GM19099 (cell line): ENCODE results near the gene RIPOR1.

Experiments
- POLR2A ChIP-seq: IDR thresholded peaks from 3 replicates; pipeline ENCODE4 v1.6.1; 2011; ENCODE audit warnings: low read depth; ENCODE audit not compliant: insufficient read length; ENCODE audit errors: extremely low read depth

Gene RIPOR1

DNA sequence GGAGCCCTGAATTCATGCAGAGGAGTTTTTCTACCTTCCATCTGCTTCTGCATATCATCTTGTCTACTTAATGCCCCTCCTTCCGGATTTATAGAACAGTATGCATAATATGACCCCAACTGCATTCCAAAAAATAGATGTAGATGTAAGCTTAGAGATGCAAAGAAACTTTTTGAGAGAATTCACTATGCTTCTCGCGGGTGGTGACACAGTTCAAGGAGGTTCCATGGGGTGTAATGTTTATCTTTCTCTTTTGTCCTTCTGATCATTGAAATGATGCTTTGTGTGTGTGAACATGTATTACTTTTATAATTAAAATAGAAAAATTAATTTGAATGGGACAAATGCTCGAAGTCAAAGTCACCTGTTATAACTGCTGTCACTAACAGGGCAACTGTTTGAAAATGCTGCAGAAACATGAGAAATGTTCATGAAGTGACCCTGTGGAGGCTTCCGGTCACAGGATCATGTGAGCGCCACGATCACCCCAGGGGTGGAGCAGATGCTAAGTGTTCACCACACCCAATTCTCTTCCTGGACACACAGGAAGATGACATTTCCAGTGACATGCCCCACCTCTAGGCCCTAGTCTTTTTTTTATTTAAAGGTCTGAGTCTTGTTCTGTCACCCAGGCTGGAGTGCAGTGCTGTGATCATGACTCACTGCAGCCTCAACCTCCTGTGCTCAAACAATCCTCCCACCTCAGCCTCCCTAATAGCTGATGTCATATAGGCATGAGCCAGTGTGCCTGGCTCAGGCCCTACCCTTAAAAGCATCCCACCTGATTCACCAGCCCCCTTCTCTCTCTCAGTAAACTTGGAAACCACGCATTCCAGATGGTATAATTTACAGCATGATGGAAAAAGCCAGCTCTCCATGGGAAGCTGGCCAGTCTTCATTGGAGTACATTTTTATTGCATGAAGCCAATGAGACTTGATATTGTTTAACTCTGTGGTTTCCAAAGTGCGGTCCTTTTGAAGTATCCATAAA lies 24.3 kb upstream of the RIPOR1 start:
- TF ChIP-seq POLR2A, result no peak

- no peak for TF ChIP-seq POLR2A
Observed at GRCh38 chr16:67506468-67506867, 22.2 kb upstream of the RIPOR1 start.

DNA sequence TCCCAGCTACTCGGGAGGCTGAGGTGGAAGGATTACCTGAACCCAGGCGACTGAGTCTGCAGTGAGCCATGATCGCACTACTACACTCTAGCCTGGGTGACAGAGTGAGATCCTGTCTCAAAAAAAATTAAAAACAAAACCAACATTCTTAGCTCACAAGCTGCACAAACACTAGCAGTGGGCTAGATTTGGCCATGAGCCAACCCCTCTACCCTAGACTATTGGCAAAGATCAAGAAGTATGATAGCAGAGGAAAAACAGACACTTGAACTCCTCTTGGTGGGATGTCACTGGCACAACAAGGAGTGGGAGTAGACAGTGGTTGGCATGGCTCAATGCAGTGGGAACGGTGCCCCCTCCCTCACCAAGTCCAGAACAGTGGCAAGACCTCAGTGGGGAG lies 19.6 kb upstream of the RIPOR1 start:
- TF ChIP-seq POLR2A, result no peak

- TF ChIP-seq POLR2A, result no peak
Observed at GRCh38 chr16:67514382-67514828, 14.2 kb upstream of the RIPOR1 start.

DNA sequence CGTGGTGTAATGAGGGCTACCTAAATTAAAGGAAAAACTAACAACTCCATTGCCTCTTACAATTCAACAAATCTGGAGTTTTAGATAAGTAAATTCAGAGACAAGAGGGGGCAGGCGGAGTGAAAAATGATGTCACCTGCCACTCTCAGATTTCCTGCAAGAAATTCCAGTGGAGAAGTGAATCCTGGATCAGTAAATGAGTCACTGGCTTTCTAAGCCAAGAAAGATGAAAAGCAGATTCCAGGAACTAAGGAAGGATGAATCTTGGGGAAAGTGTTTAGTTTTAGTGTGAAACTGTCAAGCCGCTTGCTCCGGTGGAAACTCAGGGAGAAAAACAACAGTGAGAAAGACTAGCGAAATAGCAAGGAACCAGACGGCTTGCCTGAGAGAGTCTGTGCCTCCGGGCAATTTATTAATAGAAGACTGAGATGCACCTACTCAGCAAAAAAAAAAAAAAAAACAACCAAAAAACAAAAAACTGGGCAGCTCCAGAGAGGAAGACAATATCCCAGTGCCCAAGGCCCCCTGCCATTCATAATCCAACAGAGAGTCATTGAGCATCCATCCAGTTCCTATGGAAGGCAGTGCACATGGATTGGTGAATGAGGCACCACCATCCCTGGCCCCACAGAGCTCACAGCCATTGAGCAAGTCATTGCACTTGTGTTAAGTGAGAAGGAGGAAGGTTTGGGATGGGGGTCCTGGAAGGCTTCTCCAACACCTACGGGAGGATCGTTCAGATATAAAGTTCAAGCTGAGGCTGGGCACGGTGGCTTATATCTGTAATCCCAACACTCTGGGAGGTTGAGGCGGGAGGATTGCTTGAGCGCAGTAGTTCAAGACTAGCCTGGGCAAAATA lies 12.1 kb upstream of the RIPOR1 start:
- TF ChIP-seq POLR2A, result no peak

- TF ChIP-seq POLR2A, result no peak
Observed at GRCh38 chr16:67517155-67517445, 11.5 kb upstream of the RIPOR1 start.

DNA sequence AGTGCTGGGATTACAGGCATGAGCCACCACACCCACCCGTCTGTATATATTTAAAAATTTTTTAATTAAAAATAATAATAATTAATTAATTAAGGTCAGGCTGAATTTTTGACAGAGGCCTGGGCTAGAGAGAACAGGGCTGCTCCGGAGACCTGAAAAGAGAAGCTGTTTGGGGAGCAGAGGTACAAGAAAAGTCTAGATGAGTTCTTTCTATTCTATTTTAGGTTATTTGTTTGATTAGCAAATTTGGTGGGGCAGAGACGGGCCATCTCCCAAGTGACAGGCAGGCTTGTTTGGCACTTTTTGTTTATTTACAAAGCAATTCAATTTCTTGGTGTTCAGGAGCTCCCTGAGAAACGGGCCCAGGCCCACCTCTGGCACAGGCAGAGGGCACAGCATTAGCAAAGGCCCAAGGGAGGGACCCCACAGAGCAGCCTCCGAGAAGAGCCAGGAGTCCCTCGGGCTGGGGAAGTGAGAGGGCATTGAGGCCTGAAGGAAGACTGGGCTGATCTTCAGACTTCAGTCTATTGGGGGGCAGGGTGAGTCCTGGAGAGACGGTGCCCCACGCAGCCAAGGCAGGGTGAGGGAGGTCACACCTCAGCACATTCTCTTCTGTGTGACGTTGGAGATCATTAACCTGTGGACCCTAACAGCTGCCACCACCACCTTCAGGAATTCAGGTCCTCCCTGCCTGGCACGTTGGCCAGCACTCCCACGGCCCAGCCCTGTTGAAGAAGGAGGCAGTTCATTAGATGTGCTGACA lies 10.8 kb upstream of the RIPOR1 start:
- peak; percentile 51 for TF ChIP-seq POLR2A

GRCh38 chr16:67518676-67519075 lies 10.0 kb upstream of the RIPOR1 start:
- no peak for TF ChIP-seq POLR2A

DNA sequence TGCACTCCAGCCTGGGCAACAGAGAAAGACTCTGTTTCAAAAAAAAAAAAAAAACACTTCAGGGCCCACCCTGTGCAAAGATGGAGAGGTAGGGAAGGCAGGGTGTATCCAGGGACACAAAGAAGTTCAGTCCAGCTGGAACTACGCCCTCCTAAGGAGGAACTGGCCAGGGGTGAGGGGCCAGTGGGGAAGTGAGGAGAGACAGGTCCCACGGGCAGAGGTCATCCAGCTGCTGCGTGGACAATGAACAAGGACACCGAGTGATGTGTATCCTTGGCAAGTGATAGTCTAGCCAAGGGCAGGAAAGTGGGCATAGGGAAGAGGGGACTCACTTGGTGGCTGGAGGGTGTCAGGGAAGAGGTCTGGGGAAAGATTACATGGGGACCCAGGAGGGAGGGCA lies 9.4 kb upstream of the RIPOR1 start:
- no peak for TF ChIP-seq POLR2A

DNA sequence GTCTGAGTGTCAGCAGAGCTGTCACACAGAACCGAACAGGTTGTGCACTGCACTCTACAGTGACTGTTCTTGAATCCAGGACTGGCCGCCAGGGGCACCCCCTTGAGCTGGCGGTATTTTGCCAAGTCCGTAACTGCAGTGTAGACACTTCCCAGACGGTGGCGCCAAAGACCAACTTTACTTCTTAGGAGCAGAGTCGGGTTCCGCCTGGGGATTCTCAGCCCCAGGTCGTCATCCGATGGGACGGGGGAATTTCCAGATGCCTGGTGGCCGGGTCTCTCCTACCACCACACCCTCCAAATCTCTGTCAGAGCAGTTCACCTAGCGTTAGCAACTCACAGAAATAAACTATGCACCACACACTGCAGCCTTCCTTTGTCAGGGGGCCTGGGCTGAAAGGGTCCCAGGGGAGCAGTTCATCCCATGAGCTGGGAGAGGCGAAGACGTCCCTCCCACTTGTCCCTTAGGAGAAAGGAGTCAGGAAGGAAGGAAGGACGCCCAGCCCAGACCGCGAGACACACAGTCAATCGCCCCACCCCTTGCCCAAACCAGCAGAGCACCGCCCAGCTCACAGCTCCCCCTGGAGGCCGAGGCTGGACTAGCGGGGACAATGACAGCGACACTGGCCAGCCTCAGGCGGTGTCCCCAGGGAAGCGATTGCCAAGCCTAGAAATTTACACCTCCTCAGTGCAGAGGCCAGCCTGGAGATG lies 7.4 kb upstream of the RIPOR1 start:
- TF ChIP-seq POLR2A, result no peak

DNA sequence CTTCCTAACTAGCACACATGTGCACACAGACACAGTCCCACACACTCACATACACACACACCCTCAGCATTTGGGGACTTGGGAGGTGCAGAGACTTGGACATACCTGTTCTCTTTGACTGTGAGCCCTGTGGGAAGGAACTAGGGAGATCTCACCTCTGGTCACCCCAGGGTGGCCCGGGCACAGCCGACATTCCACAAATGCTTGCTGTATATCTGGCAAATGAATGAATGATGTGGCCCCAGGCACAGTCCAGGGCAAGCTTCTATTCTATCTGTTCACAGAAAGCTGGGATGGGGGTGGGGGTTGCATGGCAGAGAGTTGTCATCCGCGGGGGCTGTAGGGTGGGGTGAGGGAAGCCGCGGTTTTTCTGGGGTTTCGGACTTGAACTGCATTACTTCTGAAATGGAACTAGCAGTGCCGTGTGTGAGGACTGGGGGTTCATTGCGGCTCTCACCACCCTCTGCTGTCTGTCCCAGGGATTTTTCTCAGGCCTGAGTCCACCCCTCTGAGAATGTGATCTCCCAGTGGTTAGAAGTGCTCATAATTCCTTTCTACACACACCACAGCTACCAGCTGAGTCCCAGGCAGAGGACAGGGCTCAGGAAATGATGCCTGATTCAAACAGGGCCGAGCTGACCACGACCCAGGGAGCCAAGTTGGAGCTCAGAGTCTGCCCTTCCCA lies 3.3 kb upstream of the RIPOR1 start:
- TF ChIP-seq POLR2A, result no peak

- TF ChIP-seq POLR2A, result no peak
Observed at GRCh38 chr16:67526149-67526791, 2.4 kb upstream of the RIPOR1 start.

GRCh38 chr16:67528870-67529581 lies 397 bp downstream of the RIPOR1 start:
- peak; percentile 24 for TF ChIP-seq POLR2A
